ENCODE data around the gene RAD21L1.

- TF ChIP-seq POLR2A (IDR thresholded peaks at IDR 0.05) (no peak), CTCF (IDR thresholded peaks at IDR 0.05) (no peak)
Observed at GRCh38 chr20:1280195-1281102, 54.6 kb downstream of the RAD21L1 start.
